ENCODE measurements around the gene COL18A1. TPM values are rescaled to one million over a fixed set of nuclear protein-coding genes. Genes with fewer than 3 reads are reported as not detected.

Gene COL18A1
- total and polyA plus RNA-seq, 2 donors (not counting 1 experiment from before 2014, with no cell fraction given): 15.6 to 24.7 TPM

DNA sequence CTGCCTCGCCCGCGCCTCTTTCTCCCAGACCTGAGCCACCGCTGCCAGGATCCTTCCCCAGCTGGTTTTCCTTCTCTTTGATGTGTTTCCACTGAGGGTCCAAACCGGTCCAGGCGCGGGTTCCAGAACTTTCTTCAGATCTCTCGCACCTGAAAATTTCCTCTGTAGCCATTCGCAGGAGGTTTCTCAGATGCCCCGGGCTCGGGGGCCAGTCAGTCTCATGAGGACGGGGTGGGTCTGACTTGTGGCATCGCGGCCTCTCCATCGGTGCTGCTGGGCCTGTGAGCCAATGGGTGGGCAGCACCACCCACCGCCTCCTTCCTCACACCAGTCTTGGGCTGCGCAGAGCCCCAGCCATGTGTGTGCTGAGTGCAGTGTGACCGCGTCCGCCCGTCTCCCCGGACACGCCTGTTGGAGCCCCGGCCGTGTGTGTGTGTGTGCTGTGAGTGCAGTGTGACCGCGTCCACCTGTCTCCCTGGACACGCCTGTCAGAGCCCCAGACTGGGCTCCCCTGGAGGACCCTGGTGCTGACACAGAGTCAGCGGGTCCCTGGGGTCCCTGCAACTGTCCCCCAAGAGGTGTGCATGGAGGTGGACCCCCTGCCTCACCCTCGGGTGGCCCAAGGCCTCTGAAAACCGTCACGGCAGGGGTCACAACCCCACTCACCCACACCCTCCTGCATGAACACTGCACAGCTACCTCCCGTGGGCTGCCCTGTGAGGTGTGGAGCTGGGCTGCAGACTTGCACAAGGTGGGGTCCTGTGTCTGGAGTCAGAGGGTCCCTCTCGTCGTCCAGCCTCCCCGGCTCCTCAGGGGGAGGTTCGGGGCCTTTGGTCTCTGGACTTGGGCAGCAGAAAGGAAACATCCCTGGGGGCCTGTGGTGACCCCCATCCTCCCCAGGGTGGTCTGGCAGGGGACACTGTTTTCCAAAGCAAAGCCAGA lies 20.2 kb downstream of the COL18A1 start:
- Histone ChIP-seq H3K36me3 (replicated peaks in 1 of 2; ENCODE audit: control extremely low read depth in 1 of 2, control insufficient read depth in 1 of 2, extremely low read depth in 1 of 2, insufficient read depth in 2 of 2, low read length in 1 of 2) (no peaks in the 10 kb centered on the region), H3K27ac (ENCODE audit: low read length in 2 of 2) (no peak overlapping the region), H3K4me2 (replicated peaks; ENCODE audit: low read depth, low read length, poor library complexity, severe bottlenecking) (no peak overlapping the region), H3K4me3 (ENCODE audit: control extremely low read depth in 1 of 5, extremely low read depth in 1 of 5, insufficient read depth in 1 of 5, low read depth in 2 of 5, low read length in 4 of 5) (no peak overlapping the region), H3K9ac (ENCODE audit: low read length) (no peak overlapping the region), H3K79me2 (ENCODE audit: control insufficient read depth, insufficient read depth, low read length) (no peaks in the 10 kb centered on the region), H3K9me3 (ENCODE audit: control extremely low read depth in 1 of 3, control insufficient read depth in 2 of 3, insufficient read depth in 1 of 3, low read length in 2 of 3) (no peaks in the 10 kb centered on the region), H3K27me3 (replicated peaks in 1 of 4; ENCODE audit: control extremely low read depth in 1 of 4, control insufficient read depth in 3 of 4, insufficient read depth in 4 of 4, low read length in 3 of 4) (no peaks in the 10 kb centered on the region), H2AFZ (ENCODE audit: insufficient read depth, low read depth, low read length, poor library complexity, severe bottlenecking) (no peak overlapping the region), H3K4me1 (ENCODE audit: control insufficient read depth in 2 of 2, insufficient read depth in 2 of 2, low read length in 2 of 2) (no peaks in the 10 kb centered on the region), H4K20me1 (ENCODE audit: control insufficient read depth, insufficient read depth, low read length, poor library complexity, severe bottlenecking) (no peaks in the 10 kb centered on the region)
- POLR2A ChIA-PET: no interaction called here
- H3K4me1 Mint-ChIP-seq: no peaks in the 10 kb centered on the region
- TF ChIP-seq, protein P1, sequence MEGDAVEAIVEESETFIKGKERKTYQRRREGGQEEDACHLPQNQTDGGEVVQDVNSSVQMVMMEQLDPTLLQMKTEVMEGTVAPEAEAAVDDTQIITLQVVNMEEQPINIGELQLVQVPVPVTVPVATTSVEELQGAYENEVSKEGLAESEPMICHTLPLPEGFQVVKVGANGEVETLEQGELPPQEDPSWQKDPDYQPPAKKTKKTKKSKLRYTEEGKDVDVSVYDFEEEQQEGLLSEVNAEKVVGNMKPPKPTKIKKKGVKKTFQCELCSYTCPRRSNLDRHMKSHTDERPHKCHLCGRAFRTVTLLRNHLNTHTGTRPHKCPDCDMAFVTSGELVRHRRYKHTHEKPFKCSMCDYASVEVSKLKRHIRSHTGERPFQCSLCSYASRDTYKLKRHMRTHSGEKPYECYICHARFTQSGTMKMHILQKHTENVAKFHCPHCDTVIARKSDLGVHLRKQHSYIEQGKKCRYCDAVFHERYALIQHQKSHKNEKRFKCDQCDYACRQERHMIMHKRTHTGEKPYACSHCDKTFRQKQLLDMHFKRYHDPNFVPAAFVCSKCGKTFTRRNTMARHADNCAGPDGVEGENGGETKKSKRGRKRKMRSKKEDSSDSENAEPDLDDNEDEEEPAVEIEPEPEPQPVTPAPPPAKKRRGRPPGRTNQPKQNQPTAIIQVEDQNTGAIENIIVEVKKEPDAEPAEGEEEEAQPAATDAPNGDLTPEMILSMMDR (IDR thresholded peaks at IDR 0.05): no peak
- no peak for TF ChIP-seq EZH2 (IDR thresholded peaks at IDR 0.05; ENCODE audit: borderline replicate concordance, insufficient read depth, low read depth, low read length, poor library complexity, severe bottlenecking)
- no peak overlapping the region for H3K4me3 Mint-ChIP-seq
- ATAC-seq (ENCODE audit: low read depth) (no peak), DNase-seq (no peak)
- H3K27ac Mint-ChIP-seq: no peak overlapping the region
- WGBS (ENCODE audit: insufficient coverage): 96% methylated on average over 32 of the region's 37 CpGs
- H3K27me3 Mint-ChIP-seq: peaks cover 4% of the 10 kb centered on the region
- CTCF ChIA-PET: no interaction called here
- intact Hi-C loops (cut with micrococcal nuclease): no loop called here
- no peaks in the 10 kb centered on the region for H3K9me3 Mint-ChIP-seq (ENCODE audit: insufficient read depth)
